ENCODE results near the gene CWF19L1.
"Not testable (repeated sequence)": the region's sequence is repeated elsewhere in the genome, so short reads cannot be mapped to it uniquely, and the experiment has no call there.

The CWF19L1 gene

DNA sequence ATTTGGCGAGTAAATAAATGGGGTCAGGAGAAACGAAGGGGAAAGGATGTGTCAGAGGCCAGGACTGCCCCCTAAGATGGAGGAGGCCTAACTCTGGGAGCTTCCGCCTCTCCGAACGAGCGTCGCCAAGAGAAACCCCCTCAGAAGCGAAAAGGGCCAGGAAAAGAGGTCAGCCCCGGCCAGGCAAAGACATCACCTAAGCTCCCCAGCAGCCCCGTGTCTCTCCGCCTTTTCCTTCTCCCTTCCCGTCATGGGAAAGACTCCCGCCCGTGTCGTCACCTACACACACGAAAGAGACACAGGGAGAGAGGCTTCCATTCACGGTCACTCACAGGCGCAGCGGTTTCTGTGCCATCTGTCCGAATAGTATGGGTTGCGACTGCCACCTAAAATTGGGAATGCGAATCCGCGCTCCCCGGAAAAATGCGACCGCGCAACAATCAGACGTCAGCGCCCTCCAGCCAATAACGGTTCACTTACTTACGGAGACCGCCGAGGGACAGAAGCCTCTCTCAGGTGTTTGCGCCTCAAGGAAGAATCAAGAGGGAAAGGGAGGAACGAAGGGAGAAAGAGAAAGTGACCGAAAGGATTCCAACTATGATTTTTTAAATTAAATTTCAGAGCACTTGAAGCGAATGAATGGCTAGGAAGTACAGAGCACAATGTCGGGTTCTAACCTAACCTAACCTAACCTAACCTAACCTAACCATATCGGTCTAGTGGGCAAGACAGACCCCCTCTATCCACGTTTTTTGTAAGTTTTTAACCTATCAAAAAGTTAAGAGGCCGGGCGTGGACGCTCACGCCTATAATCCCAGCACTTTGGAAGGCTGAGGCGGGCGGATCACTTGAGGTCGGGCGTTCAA lies at the start of gene CWF19L1:
CWF19L1 (minus strand) TSS at position 400 of the 866 bp plus-strand sequence; CDS start at position 355, 45 bp downstream.
- Histone ChIP-seq H3K9ac (ENCODE audit: low read length) (peak within 1 kb of the TSS; percentile 82), H3K4me1 (ENCODE audit: control insufficient read depth, insufficient read depth, low read length) (no peaks in the 10 kb centered on the region), H3K36me3 (ENCODE audit: control insufficient read depth, insufficient read depth, low read length) (no peaks in the 10 kb centered on the region), H3K27ac (ENCODE audit: low read depth, low read length) (peak within 1 kb of the TSS; percentile 75), H3K27me3 (ENCODE audit: control insufficient read depth, insufficient read depth, low read length) (no peaks in the 10 kb centered on the region), H3K4me3 (ENCODE audit: low read length) (peak within 1 kb of the TSS; percentile 99)

DNA sequence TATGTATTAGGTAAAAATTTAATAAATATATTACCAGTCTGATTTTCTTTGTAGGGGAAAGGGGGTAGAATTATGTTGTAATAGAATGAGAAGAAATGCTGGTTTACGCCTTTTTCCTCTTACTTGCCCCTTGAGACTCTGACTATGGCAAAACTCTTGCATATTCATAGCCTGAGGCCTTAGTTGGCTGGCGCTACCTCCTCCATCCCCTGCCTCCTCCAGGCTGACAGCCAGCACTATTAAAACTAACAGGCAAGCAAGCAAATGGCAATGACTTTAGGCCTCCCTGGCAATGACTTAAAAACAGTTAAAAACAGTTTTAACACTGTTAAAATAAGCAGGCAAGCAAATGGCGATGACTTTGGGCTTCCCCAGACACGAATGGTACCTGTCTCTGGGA lies 48.2 kb upstream of the CWF19L1 start:
- Histone ChIP-seq H3K27ac (ENCODE audit: low read depth, low read length) (no peak overlapping the region), H3K9ac (ENCODE audit: low read length) (no peak overlapping the region), H3K27me3 (ENCODE audit: control insufficient read depth, insufficient read depth, low read length) (peaks cover 3% of the 10 kb centered on the region), H3K4me1 (ENCODE audit: control insufficient read depth, insufficient read depth, low read length) (no peaks in the 10 kb centered on the region), H3K36me3 (ENCODE audit: control insufficient read depth, insufficient read depth, low read length) (no peaks in the 10 kb centered on the region), H3K4me3 (ENCODE audit: low read length) (no peak overlapping the region)

GRCh38 chr10:100311298-100311697 lies 43.9 kb upstream of the CWF19L1 start:
- no peak overlapping the region for H3K9ac ChIP-seq (ENCODE audit: low read length)
- H3K27ac ChIP-seq (ENCODE audit: low read depth, low read length): no peak overlapping the region
- H3K4me3 ChIP-seq (ENCODE audit: low read length): no peak overlapping the region
- no peaks in the 10 kb centered on the region for H3K36me3 ChIP-seq (ENCODE audit: control insufficient read depth, insufficient read depth, low read length)
- no peaks in the 10 kb centered on the region for H3K4me1 ChIP-seq (ENCODE audit: control insufficient read depth, insufficient read depth, low read length)
- H3K27me3 ChIP-seq (ENCODE audit: control insufficient read depth, insufficient read depth, low read length): no peaks in the 10 kb centered on the region

DNA sequence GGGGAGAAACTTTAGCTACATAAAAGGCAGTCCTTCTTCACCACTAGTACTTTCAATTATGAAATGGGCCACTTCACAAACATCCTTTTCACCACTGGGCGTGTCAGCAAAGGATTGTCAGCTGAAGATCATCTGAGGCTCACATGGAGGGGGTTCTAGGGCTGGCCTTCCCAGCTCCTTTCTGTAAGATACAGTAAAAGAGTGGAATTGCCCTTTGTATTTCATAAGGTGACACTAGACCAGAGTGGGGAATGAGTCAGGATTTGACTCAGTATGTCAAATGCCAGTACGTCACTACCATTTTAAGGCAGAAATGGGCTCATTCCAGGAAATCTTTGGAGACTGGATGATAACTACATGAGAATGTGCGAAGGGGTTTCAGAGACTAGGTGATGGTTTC lies 40.2 kb upstream of the CWF19L1 start:
- Histone ChIP-seq H3K36me3 (ENCODE audit: control insufficient read depth, insufficient read depth, low read length) (no peaks in the 10 kb centered on the region), H3K9ac (ENCODE audit: low read length) (no peak overlapping the region), H3K4me3 (ENCODE audit: low read length) (no peak overlapping the region), H3K27me3 (ENCODE audit: control insufficient read depth, insufficient read depth, low read length) (peaks cover 4% of the 10 kb centered on the region), H3K27ac (ENCODE audit: low read depth, low read length) (no peak overlapping the region), H3K4me1 (ENCODE audit: control insufficient read depth, insufficient read depth, low read length) (no peaks in the 10 kb centered on the region)

- Histone ChIP-seq H3K4me3 (ENCODE audit: low read length) (no peak overlapping the region), H3K9ac (ENCODE audit: low read length) (no peak overlapping the region), H3K36me3 (ENCODE audit: control insufficient read depth, insufficient read depth, low read length) (no peaks in the 10 kb centered on the region), H3K27ac (ENCODE audit: low read depth, low read length) (no peak overlapping the region), H3K4me1 (ENCODE audit: control insufficient read depth, insufficient read depth, low read length) (no peaks in the 10 kb centered on the region), H3K27me3 (ENCODE audit: control insufficient read depth, insufficient read depth, low read length) (peaks cover 4% of the 10 kb centered on the region)
These were observed 39.4 kb upstream of the CWF19L1 start for GRCh38 chr10:100306861-100307260.

- peaks cover 4% of the 10 kb centered on the region for H3K27me3 ChIP-seq (ENCODE audit: control insufficient read depth, insufficient read depth, low read length)
- H3K27ac ChIP-seq (ENCODE audit: low read depth, low read length): no peak overlapping the region
- no peak overlapping the region for H3K4me3 ChIP-seq (ENCODE audit: low read length)
- H3K9ac ChIP-seq (ENCODE audit: low read length): no peak overlapping the region
- no peaks in the 10 kb centered on the region for H3K4me1 ChIP-seq (ENCODE audit: control insufficient read depth, insufficient read depth, low read length)
- no peaks in the 10 kb centered on the region for H3K36me3 ChIP-seq (ENCODE audit: control insufficient read depth, insufficient read depth, low read length)
These were observed 37.0 kb upstream of the CWF19L1 start for GRCh38 chr10:100304414-100304813.

GRCh38 chr10:100303724-100304319 lies 36.4 kb upstream of the CWF19L1 start:
- Histone ChIP-seq H3K27me3 (ENCODE audit: control insufficient read depth, insufficient read depth, low read length) (peaks cover 4% of the 10 kb centered on the region), H3K4me1 (ENCODE audit: control insufficient read depth, insufficient read depth, low read length) (no peaks in the 10 kb centered on the region), H3K4me3 (ENCODE audit: low read length) (no peak overlapping the region), H3K27ac (ENCODE audit: low read depth, low read length) (no peak overlapping the region), H3K9ac (ENCODE audit: low read length) (no peak overlapping the region), H3K36me3 (ENCODE audit: control insufficient read depth, insufficient read depth, low read length) (no peaks in the 10 kb centered on the region)

DNA sequence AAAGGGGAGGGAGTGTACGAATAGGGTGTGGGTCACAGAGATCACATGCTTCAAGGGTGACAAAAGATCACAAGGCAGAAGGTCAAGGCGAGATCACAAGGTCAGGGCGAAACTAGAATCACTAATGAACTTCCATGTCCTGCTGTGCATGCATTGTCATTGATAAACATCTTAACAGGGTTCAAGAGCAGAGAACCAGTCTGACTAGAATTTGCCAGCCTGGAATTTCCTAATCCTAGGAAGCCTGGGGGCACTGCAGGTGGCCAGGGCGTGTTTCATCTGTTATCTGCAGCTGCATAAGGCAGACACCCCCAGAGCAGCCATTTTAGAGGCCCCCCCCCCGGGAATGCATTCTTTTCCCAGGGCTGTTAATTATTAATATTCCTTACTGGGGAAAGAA lies 33.7 kb upstream of the CWF19L1 start:
- H3K4me1 ChIP-seq (ENCODE audit: control insufficient read depth, insufficient read depth, low read length); H3K27ac ChIP-seq (ENCODE audit: low read depth, low read length); H3K9ac ChIP-seq (ENCODE audit: low read length); H3K4me3 ChIP-seq (ENCODE audit: low read length); H3K27me3 ChIP-seq (ENCODE audit: control insufficient read depth, insufficient read depth, low read length); H3K36me3 ChIP-seq (ENCODE audit: control insufficient read depth, insufficient read depth, low read length): not testable (repeated sequence)

- Histone ChIP-seq H3K4me1 (ENCODE audit: control insufficient read depth, insufficient read depth, low read length) (no peaks in the 10 kb centered on the region), H3K27me3 (ENCODE audit: control insufficient read depth, insufficient read depth, low read length) (peaks cover 3% of the 10 kb centered on the region), H3K36me3 (ENCODE audit: control insufficient read depth, insufficient read depth, low read length) (no peaks in the 10 kb centered on the region), H3K4me3 (ENCODE audit: low read length) (no peak overlapping the region), H3K9ac (ENCODE audit: low read length) (no peak overlapping the region), H3K27ac (ENCODE audit: low read depth, low read length) (no peak overlapping the region)
These were observed 29.8 kb upstream of the CWF19L1 start for GRCh38 chr10:100297242-100297641.

GRCh38 chr10:100293066-100293465 lies 25.6 kb upstream of the CWF19L1 start:
- H3K27ac ChIP-seq (ENCODE audit: low read depth, low read length): no peak overlapping the region
- H3K9ac ChIP-seq (ENCODE audit: low read length): no peak overlapping the region
- H3K27me3 ChIP-seq (ENCODE audit: control insufficient read depth, insufficient read depth, low read length): peaks cover 3% of the 10 kb centered on the region
- H3K4me1 ChIP-seq (ENCODE audit: control insufficient read depth, insufficient read depth, low read length): no peaks in the 10 kb centered on the region
- no peak overlapping the region for H3K4me3 ChIP-seq (ENCODE audit: low read length)
- H3K36me3 ChIP-seq (ENCODE audit: control insufficient read depth, insufficient read depth, low read length): no peaks in the 10 kb centered on the region

GRCh38 chr10:100292300-100292699 lies 24.9 kb upstream of the CWF19L1 start:
- not testable (repeated sequence) for H3K27me3 ChIP-seq (ENCODE audit: control insufficient read depth, insufficient read depth, low read length); H3K27ac ChIP-seq (ENCODE audit: low read depth, low read length); H3K4me3 ChIP-seq (ENCODE audit: low read length); H3K4me1 ChIP-seq (ENCODE audit: control insufficient read depth, insufficient read depth, low read length); H3K36me3 ChIP-seq (ENCODE audit: control insufficient read depth, insufficient read depth, low read length); H3K9ac ChIP-seq (ENCODE audit: low read length)

GRCh38 chr10:100291356-100291755 lies 23.9 kb upstream of the CWF19L1 start:
- Histone ChIP-seq H3K9ac (ENCODE audit: low read length) (no peak overlapping the region), H3K27ac (ENCODE audit: low read depth, low read length) (no peak overlapping the region), H3K4me1 (ENCODE audit: control insufficient read depth, insufficient read depth, low read length) (peaks cover 6% of the 10 kb centered on the region), H3K4me3 (ENCODE audit: low read length) (no peak overlapping the region), H3K27me3 (ENCODE audit: control insufficient read depth, insufficient read depth, low read length) (peaks cover 3% of the 10 kb centered on the region), H3K36me3 (ENCODE audit: control insufficient read depth, insufficient read depth, low read length) (no peaks in the 10 kb centered on the region)

DNA sequence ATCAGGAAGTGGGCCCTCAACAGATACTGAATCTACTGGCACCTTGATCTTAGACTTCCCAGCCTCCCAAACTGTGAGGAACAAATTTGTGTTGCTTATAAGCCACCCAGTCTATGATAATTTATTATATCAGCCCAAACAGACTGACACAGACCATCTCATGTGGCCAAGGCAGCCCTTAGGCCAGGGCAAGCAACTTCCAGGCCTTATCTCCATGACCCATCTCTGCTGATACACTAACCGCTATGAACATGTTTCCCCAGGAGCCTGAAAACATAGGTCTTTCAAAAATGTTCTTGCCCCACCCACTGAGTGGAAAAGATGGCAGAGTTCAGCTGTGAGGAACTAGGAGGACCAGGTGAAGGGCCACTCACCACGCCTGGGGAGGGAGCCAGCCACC lies 22.2 kb upstream of the CWF19L1 start:
- Histone ChIP-seq H3K36me3 (ENCODE audit: control insufficient read depth, insufficient read depth, low read length) (no peaks in the 10 kb centered on the region), H3K4me1 (ENCODE audit: control insufficient read depth, insufficient read depth, low read length) (peaks cover 8% of the 10 kb centered on the region), H3K27ac (ENCODE audit: low read depth, low read length) (no peak overlapping the region), H3K9ac (ENCODE audit: low read length) (no peak overlapping the region), H3K27me3 (ENCODE audit: control insufficient read depth, insufficient read depth, low read length) (peaks cover 1% of the 10 kb centered on the region), H3K4me3 (ENCODE audit: low read length) (no peak overlapping the region)
